ENCODE measurements around the gene STMN3.
"Not testable (repeated sequence)": the region's sequence is repeated elsewhere in the genome, so short reads cannot be mapped to it uniquely, and the experiment has no call there.

The STMN3 gene

GRCh38 chr20:63628246-63628975, 24.8 kb downstream of the STMN3 start:
- peak; percentile 47 for DNase-seq

GRCh38 chr20:63627751-63628245, 25.4 kb downstream of the STMN3 start:
- DNase-seq, result no peak

DNA sequence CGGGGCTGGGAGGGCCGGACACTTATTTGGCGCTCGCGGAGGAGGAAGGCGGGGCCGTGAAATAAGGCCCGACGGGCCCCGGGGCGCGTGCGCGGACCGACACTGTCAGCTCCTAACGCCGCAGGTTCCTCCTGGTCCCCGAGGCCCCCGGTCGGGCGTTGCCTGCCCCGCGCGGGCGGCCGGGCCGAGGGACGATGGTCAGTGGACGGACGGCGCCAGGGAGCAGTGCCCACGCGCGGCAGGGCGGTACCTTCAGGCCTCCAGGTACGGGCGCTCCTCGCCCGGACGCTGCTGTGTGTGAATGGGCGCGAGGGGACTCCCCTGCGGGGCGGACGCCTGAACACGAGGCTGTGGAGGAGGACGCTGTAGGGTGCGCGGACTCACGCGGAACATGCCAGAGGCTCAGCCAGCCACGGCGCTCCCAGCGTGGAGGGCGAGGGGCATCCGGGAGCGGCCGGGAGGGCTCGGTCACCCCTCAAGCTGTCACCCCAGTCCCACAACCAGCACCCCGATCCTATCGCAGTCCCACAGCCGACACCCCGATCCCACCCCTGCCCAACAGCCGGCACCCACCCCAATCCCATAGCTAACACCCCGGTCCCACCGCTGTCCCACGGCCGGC, 26.0 kb downstream of the STMN3 start:
- peak; percentile 98 for DNase-seq

DNA sequence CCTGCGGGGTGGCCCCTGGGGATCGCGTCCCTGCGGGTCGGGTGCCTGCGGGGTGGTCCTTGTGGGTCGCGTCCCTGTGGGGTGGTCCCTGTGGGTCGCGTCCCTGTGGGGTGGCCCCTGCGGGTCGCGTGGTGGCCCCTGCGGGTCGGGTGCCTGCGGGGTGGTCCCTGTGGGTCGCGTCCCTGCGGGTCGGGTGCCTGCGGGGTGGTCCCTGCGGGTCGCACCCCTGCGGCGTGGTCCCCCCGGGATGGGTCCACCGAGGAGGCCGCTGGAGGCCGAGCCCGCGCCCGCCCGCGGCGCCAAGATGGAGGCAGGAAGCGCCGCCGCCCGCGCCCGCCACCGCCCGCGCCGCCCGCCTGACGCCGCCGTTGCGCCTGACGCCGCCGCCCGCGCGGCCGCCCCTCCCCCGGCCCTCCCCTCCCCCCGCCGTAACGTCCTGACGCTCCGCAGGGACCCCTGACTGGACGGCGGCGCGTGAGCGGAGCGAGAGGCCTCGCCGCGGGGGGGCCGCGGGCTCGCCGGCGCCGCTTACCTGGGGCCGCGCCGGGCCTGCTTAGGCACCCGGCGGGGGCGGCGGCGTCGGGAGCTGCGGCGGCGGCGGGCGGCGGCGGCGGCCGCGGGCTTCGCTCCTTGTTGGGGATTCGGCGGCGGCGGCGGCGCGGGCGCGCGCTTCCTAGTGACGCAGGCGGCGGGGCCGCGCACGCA, 26.6 kb downstream of the STMN3 start, which contains the start of gene GMEB2:
TSS of gene GMEB2 (minus strand) at position 678 of the 705 bp plus-strand sequence. CDS start 7,704 bp downstream, outside the sequence.
- DNase-seq, result peak; percentile 85

DNA sequence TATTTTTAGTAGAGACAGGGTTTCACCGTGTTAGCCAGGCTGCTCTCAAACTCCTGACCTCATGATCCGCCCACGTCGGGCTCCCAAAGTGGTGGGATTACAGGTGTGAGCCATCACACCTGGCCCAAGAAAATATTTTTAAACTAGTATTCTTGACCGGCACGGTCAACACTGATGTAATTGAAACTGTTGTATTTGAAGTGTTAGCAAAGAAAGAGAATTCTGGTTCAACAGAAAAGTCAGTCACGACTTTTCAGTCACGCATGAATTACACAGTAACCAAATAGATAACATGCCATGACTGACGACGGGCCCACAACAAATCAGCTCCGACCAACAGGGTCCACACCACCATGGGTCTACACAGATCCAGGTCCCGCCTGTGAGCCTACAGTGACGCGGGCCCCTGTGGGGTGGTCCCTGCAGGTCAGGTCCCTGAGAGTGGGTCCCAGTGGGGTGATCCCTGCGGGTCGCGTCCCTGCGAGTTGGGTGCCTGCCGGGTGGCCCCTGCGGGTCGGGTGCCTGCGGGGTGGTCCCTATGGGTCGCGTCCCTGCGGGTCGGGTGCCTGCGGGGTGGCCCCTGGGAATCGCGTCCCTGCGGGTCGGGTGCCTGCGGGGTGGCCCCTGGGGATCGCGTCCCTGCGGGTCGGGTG, 27.3 kb downstream of the STMN3 start:
- peak; percentile 60 for DNase-seq

DNA sequence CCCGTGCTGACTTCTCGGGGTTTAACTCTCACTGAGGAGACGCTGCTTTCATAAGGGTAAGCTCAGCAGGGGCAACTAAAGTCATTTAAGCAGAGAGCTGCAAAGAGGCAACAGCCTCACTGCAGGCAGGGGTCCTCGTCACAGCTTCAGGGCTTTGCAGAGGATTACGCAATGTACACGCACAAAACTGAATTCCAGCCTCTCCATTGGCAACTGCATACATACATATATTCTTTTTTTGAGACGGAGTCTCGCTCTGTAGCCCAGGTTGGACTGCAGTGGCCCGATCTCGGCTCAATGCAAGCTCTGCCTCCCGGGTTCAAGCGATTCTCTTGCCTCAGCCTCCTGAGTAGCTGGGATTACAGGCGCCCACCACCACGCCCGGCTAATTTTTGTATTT, 28.7 kb downstream of the STMN3 start:
- DNase-seq, result no peak

DNA sequence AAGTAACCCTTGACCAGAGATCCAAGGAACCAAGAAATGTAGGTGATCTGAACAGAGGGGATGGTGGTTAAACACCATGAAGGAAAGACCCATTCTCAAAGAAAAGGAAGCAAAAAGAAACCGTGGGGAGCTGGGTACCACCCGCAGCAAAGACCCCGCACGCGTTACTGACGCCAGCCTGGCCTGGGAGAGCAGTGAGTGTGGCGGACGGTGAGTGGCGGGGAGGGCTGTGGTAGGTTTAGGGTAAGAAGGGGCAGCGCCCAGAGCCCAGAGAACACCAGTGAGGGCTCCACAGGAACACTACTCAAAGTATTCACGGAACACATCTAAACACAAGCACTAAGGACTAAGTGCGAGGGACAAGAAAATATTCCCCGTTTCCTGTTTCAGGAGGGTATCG, 30.5 kb downstream of the STMN3 start:
- DNase-seq, result no peak

- no peak for DNase-seq
These were observed 31.1 kb downstream of the STMN3 start for GRCh38 chr20:63622096-63622495.

DNA sequence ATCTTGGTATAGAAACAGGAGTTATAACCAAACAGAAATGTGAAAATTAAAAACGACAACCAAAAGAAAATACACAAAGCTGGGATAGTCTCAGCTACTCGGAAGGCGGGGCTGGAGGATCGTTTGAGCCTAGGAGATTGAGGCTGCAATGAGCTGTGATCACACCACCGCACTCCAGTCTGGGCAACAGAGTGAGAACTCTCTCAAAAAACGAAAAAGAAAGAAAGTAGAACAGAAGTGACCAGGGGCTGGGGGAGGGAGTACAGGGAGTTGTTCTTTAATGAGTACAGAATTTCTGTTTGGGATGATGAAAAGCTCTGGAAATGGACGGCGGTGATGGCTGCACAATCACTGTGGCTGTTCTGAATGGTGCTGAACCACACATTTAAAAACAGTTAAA, 32.2 kb downstream of the STMN3 start:
- no peak for DNase-seq

DNA sequence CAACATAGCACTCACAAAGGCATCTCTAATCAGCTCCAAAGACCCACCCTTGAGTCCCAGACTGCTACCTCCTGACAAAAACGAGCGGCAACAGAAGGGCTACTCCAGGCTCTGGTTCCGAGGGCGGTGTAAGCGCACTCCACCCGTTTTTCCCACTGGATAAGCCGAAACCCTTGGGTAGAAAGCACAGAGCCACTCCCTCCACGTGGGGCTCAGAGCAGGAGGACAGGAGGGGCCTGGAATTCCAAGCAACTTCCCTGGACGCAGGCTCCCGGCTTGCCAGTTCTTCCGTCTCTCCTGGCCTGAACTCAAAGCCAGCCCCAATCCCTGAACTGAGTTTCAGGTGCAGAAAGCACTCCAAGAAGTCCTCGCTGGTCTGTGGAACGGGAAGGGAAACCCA, 33.7 kb downstream of the STMN3 start:
- DNase-seq, result no peak

DNA sequence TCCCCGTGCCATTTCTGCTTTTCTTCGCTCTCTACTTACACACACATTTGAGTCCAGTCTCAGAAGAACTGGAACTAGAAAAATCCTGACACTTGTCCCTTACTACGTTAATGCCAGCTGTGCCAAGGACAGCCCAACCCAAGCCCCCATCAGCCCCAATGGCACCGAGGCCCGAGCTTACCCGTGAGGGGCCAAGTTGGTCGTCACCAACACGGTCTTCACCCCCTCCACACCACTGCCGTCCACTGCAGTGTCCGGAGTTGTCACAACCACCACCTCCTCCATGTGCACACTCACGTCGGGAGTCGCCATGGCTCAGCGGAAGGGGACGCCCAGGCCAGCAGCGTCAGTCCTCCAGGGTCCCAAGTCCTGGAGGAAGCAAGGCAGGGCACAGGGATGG, 34.1 kb downstream of the STMN3 start:
- no peak for DNase-seq

- DNase-seq, result no peak
These were observed 34.8 kb downstream of the STMN3 start for GRCh38 chr20:63618291-63618980.

GRCh38 chr20:63617876-63618265, 35.4 kb downstream of the STMN3 start:
- no peak for DNase-seq

GRCh38 chr20:63617092-63617875, 35.9 kb downstream of the STMN3 start:
- no peak for DNase-seq

DNA sequence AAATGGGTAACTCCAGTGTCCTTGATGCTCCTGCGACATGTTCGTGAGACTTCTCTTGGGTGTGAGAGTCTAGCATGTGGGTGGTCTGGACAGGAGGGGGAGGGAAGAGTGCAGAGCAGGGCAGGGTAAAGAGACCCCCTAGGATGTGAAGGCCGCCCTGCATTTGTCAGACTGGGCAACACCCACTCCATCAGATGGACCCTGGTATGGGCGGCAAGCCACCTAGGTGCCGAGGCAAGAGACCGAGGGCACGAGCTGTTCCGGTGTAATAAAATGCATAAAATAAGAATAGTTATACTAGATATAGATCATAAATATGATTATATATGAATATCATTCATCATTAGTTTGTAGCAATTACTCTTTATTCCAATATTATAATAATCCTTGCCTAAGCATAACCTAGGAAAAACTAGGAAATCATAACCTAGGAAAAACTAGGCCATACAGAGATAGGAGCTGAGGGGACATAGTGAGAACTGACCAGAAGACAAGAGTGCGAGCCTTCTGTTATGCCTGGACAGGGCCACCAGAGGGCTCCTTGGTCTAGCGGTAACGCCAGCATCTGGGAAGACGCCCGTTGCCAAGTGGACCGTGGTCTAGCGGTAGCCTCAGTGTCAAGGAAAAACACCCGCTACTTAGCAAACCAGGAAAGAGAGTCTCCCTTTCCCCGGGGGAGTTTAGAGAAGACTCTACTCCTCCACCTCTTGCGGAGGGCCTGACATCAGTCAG, 39.2 kb downstream of the STMN3 start:
- DNase-seq, result not testable (repeated sequence)

DNA sequence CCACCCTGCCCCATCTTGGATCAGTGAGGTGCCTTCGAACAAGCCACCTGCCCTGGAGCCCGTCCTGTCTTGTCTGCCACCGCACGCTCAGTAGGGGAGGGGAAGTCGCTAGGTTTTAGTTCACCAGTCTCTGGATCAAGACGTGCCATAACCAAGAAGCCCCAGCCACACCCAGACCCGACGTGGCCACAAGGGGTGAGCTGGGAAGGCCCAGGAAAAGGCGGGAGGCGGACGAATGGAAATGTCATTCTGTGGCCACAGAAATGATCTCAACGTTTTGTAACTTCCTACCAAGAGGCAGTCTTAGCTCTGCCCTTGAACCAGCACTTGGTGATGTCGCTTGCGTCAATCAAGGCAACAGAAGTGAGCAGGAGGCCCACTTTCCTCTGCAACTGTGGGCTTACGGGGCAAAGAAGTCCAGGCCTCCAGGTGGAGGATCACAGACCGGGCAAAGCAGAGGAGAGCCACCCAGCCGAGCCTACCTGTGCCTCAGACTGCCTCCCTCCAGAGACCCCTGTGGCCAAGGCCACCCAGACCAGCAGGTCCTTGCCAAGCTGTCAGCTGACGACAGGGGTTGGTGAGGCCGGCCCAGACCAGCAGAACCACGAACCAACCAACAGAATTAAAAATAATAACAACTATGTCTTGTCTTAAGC, 40.8 kb downstream of the STMN3 start:
- DNase-seq, result no peak

DNA sequence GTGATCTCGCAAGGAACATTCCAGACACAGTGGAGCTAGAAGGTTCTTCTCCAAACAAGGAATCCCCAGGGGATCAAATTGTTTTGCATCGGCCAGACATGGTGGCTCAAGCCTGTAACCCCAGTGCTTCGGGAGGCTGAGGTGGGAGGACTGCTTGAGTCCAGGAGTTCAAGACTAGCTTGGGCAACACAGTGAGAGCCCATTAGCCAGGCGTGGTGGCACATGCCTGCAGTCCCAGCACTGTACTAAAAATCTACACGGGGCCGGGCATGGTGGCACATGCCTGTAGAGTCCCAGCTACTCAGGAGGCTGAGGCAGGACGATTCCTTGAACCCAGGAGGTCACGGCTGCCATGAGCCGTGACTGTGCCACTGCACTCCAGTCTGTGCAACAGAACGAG, 41.6 kb downstream of the STMN3 start:
- DNase-seq, result no peak

GRCh38 chr20:63610581-63611435, 42.4 kb downstream of the STMN3 start:
- no peak for DNase-seq

DNA sequence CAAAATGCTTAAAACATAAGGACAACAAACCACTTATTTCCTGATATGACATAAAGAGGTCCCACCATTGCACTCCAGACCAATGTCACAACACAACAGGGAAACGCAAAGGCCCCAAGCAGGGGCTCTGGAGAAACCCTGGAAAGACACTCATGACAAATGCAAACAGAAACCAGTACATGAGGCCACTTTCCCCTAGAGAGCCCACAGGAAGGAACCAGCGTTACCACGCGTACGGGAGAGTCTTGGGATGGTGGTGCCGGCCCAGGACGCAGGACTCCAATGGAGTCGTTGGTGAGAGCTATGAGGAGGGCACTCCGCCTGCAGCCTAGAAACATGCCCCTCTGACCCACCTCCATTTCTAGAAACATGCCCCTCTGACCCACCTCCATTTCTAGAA, 46.5 kb downstream of the STMN3 start:
- DNase-seq, result no peak

DNA sequence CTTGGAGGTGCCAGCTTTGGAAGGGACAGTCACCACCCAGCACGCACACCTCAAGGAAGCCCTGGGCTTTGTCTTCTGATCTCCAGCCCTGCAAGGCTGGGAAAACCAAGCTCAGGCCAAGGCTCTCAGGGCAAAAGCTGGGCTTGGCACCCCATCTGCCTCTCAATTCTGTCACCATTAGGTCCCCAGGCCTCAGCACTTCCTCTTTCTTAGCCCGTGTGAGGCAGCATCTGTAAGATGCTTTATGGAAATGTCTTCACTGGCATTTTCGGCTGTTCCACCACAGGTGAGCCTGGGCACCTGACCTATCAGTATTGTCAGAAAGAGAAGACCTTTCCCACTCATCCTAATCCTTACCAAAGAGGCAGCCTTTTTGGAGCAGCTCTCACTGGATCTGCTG, 50.9 kb downstream of the STMN3 start:
- DNase-seq, result no peak

Data from eye (tissue), 1 donor.